CD14-positive monocyte (primary cell): ENCODE measurements around the gene MCU. TPM values are rescaled to one million over a fixed set of nuclear protein-coding genes. Genes with fewer than 3 reads are reported as not detected.

Source experiments
- DNase-seq, 3 donors: peaks; one replicate each; pipeline ENCODE4 v3.0.0-alpha.2; 2011 to 2022
- H2AFZ ChIP-seq: 2 replicates; pipeline ENCODE4 v1.6.0; 2012; ENCODE audit warnings: mild to moderate bottlenecking, low read depth, low read length, inconsistent platforms; ENCODE audit not compliant: insufficient read depth, poor library complexity, severe bottlenecking
- H3K27ac ChIP-seq, 2 donors: 1 replicate in 1 of 2; 2 replicates in 1 of 2; pipeline ENCODE4 v1.5.1; 2012 to 2013; ENCODE audit warnings: low read length in 2 of 2, control low read depth in 1 of 2, inconsistent platforms in 1 of 2, low read depth in 1 of 2, mild to moderate bottlenecking in 1 of 2
- H3K27me3 ChIP-seq, 2 donors: one replicate each; pipeline versions ENCODE4 v1.6.0 to v1.6.1; 2011 to 2013; ENCODE audit warnings: low read length in 2 of 2; ENCODE audit not compliant: control insufficient read depth in 2 of 2, insufficient read depth in 2 of 2
- H3K36me3 ChIP-seq, 2 donors: replicated peaks in 1 of 2; 1 replicate in 1 of 2; 2 replicates in 1 of 2; pipeline versions ENCODE4 v1.5.1 to v1.6.1; 2012 to 2013; ENCODE audit warnings: low read length in 2 of 2, control low read depth in 1 of 2, inconsistent platforms in 1 of 2, mild to moderate bottlenecking in 1 of 2; ENCODE audit not compliant: insufficient read depth in 2 of 2, control insufficient read depth in 1 of 2
- H3K4me1 ChIP-seq, 2 donors: 1 replicate in 1 of 2; 2 replicates in 1 of 2; pipeline versions ENCODE4 v1.5.1 to v1.6.1; 2012 to 2013; ENCODE audit warnings: low read length in 2 of 2, control low read depth in 1 of 2, inconsistent platforms in 1 of 2, mild to moderate bottlenecking in 1 of 2, moderate library complexity in 1 of 2; ENCODE audit not compliant: insufficient read depth in 2 of 2, control insufficient read depth in 1 of 2
- H3K4me2 ChIP-seq: replicated peaks from 2 replicates; pipeline ENCODE3; 2012; ENCODE audit warnings: low read length, moderate library complexity, mild to moderate bottlenecking; ENCODE audit not compliant: poor library complexity, severe bottlenecking; ENCODE audit errors: extremely low read depth
- H3K4me3 ChIP-seq, 3 experiments: fragments of 200-600 bp in 1 of 3; sonication (generic) in 1 of 3; replicated peaks in 1 of 3; 1 replicate in 2 of 3; 2 replicates in 1 of 3; pipeline ENCODE4 v1.5.1; 2011 to 2013; ENCODE audit warnings: low read length in 3 of 3, mild to moderate bottlenecking in 3 of 3, control low read depth in 2 of 3, low read depth in 2 of 3, inconsistent platforms in 1 of 3, moderate library complexity in 1 of 3
- H3K79me2 ChIP-seq: 2 replicates; pipeline ENCODE4 v1.6.0; 2012; ENCODE audit warnings: mild to moderate bottlenecking, control low read depth, inconsistent platforms, low read length, moderate library complexity; ENCODE audit not compliant: insufficient read depth
- H3K9ac ChIP-seq: 2 replicates; pipeline ENCODE4 v1.6.0; 2017; ENCODE audit warnings: low read length, mild to moderate bottlenecking; ENCODE audit not compliant: insufficient read depth, poor library complexity, severe bottlenecking
- H3K9me3 ChIP-seq, 2 donors: replicated peaks in 1 of 2; 1 replicate in 1 of 2; 2 replicates in 1 of 2; pipeline versions ENCODE4 v1.5.1 to v1.6.1; 2012 to 2013; ENCODE audit warnings: low read length in 2 of 2, control low read depth in 1 of 2; ENCODE audit not compliant: control insufficient read depth in 1 of 2, insufficient read depth in 1 of 2
- H4K20me1 ChIP-seq: 2 replicates; pipeline ENCODE4 v1.6.0; 2012; ENCODE audit warnings: mild to moderate bottlenecking, low read length, control low read depth, moderate library complexity; ENCODE audit not compliant: insufficient read depth
- H3K27ac Mint-ChIP-seq, 7 donors: one replicate each; pipeline ENCODE4 v1.8.0; 2020; ENCODE audit warnings: mild to moderate bottlenecking in 7 of 7, mixed read lengths in 7 of 7, moderate library complexity in 6 of 7, inconsistent platforms in 2 of 7
- H3K27me3 Mint-ChIP-seq, 3 donors: one replicate each; pipeline ENCODE4 v1.8.0; 2021 to 2022; ENCODE audit warnings: low read depth in 3 of 3, mild to moderate bottlenecking in 3 of 3, mixed read lengths in 3 of 3, moderate library complexity in 3 of 3, inconsistent platforms in 1 of 3
- H3K36me3 Mint-ChIP-seq, 2 donors: one replicate each; pipeline ENCODE4 v1.8.0; 2020; ENCODE audit warnings: mixed read lengths in 2 of 2, inconsistent platforms in 1 of 2, mild to moderate bottlenecking in 1 of 2
- H3K4me1 Mint-ChIP-seq: one replicate; pipeline ENCODE4 v1.8.0; 2020; ENCODE audit warnings: mild to moderate bottlenecking, mixed read lengths
- H3K4me3 Mint-ChIP-seq, 2 donors: one replicate each; pipeline ENCODE4 v1.8.0; 2020; ENCODE audit warnings: mild to moderate bottlenecking in 2 of 2, mixed read lengths in 2 of 2, moderate library complexity in 1 of 2
- H3K9me3 Mint-ChIP-seq, 7 donors: one replicate each; pipeline ENCODE4 v1.8.0; 2020 to 2022; ENCODE audit warnings: mixed read lengths in 7 of 7, mild to moderate bottlenecking in 6 of 7, moderate library complexity in 6 of 7, inconsistent platforms in 2 of 7
- CTCF ChIP-seq: fragments of 200-600 bp; IDR thresholded peaks from one replicate; pipeline ENCODE4 v1.8.0; 2022; ENCODE audit warnings: antibody characterized with exemption, mild to moderate bottlenecking
- WGBS: methylation state at CpG from one replicate; pipeline ENCODE4 v1.1.5; 2013; ENCODE audit warnings: missing lambda C conversion rate; ENCODE audit not compliant: insufficient coverage; 5-methylcytosine and 5-hydroxymethylcytosine counted together
- intact Hi-C, 2 donors: fragments of 100-400 bp; cut with micrococcal nuclease; formaldehyde crosslinking; loops; one replicate each; pipeline versions ENCODE4 v1.15.0 to v1.15.1; 2023
- polyA plus RNA-seq, 3 donors: library from polyadenylated mRNA; depleted of rRNA in 1 of 3; unstranded in 2 of 3; stranded (reverse) in 1 of 3; fragments of 300-500 nt in 2 of 3; fragments of >200 nt in 1 of 3; fragmentation: Illumina TruSeq in 2 of 3; gene quantifications; 1 replicate in 2 of 3; 2 replicates in 1 of 3; pipeline ENCODE4 v1.2.3, GENCODE V29; 2012 to 2021

MCU gene
- polyA plus RNA-seq, 3 donors: 11.7 to 23.1 (median 16.5) TPM

- H3K4me3 Mint-ChIP-seq: no peak overlapping the region
- H3K9me3 Mint-ChIP-seq: no peaks in the 10 kb centered on the region
- no peaks in the 10 kb centered on the region for H3K36me3 Mint-ChIP-seq
- no peak overlapping the region for H3K27ac ChIP-seq
- H3K9me3 ChIP-seq: no peaks in the 10 kb centered on the region
- DNase-seq: no peak
- no peaks in the 10 kb centered on the region for H3K4me1 ChIP-seq
- H3K27ac Mint-ChIP-seq: no peak overlapping the region
- H3K36me3 ChIP-seq: no peaks in the 10 kb centered on the region
- no peak overlapping the region for H3K4me3 ChIP-seq
- H3K4me2 ChIP-seq: no peak overlapping the region
- intact Hi-C loops: no loop called here
- H3K27me3 ChIP-seq: no peaks in the 10 kb centered on the region
- no peaks in the 10 kb centered on the region for H3K79me2 ChIP-seq
- no peaks in the 10 kb centered on the region for H4K20me1 ChIP-seq
- peak overlapping the region; percentile 29 for H2AFZ ChIP-seq
- H3K4me1 Mint-ChIP-seq: peaks cover 4% of the 10 kb centered on the region
- no peak for TF ChIP-seq CTCF
- H3K9ac ChIP-seq: no peak overlapping the region
- peaks cover 0 to 1% (median 1%) of the 10 kb centered on the region in 3 donors for H3K27me3 Mint-ChIP-seq
Measured at GRCh38 chr10:72663971-72664370, 28.0 kb upstream of the MCU start.

GRCh38 chr10:72665925-72666324, 26.0 kb upstream of the MCU start:
- no peak for DNase-seq
- no peak overlapping the region for H3K4me2 ChIP-seq
- H2AFZ ChIP-seq: no peak overlapping the region
- peaks cover 0 to 5% (median 0%) of the 10 kb centered on the region in 7 donors for H3K9me3 Mint-ChIP-seq
- no peak overlapping the region for H3K4me3 ChIP-seq
- no peaks in the 10 kb centered on the region for H3K79me2 ChIP-seq
- H3K27ac Mint-ChIP-seq: no peak overlapping the region
- WGBS: no CpG with 5 or more reads among the region's 4 CpGs
- no peaks in the 10 kb centered on the region for H3K4me1 ChIP-seq
- H3K9ac ChIP-seq: no peak overlapping the region
- no peaks in the 10 kb centered on the region for H3K27me3 ChIP-seq
- H4K20me1 ChIP-seq: no peaks in the 10 kb centered on the region
- H3K36me3 Mint-ChIP-seq: no peaks in the 10 kb centered on the region
- peaks cover 0 to 1% (median 1%) of the 10 kb centered on the region in 3 donors for H3K27me3 Mint-ChIP-seq
- no peak overlapping the region for H3K4me3 Mint-ChIP-seq
- H3K36me3 ChIP-seq: no peaks in the 10 kb centered on the region
- no peaks in the 10 kb centered on the region for H3K9me3 ChIP-seq
- no peak for TF ChIP-seq CTCF
- intact Hi-C loops: no loop called here
- H3K4me1 Mint-ChIP-seq: peaks cover 4% of the 10 kb centered on the region
- H3K27ac ChIP-seq: no peak overlapping the region
